ENCODE data around the gene ZNF487. TPM values are rescaled to one million over a fixed set of nuclear protein-coding genes. Genes with fewer than 3 reads are reported as not detected.

ZNF487 gene
- total and polyA plus RNA-seq, 2 experiments from 2014 or later = 2.9 to 4.6 TPM

DNA sequence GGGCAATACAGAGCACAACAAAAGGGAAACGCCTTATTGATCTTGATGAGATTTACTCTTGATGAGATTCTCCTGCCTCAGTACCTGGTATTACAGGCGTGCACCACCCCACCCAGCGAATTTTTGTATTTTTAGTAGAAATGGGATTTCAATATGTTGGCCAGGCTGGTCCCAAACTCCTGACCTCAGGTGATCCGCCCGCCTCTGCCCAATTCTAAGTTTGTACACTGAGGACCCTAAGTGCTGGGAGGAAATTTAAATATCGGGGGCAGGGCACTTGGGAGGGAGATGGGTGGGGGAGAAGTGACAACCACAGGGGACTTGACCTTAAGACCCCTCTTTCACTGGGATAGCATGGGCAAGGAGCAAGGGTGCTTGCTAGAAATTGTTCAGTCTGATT is 42.0 kb upstream of the ZNF487 start:
- peaks cover 63% of the 10 kb centered on the region for H4K20me1 ChIP-seq (replicated peaks; ENCODE audit: insufficient read depth)
- H3K4me1 ChIP-seq (ENCODE audit: insufficient read depth) = peaks cover 31% of the 10 kb centered on the region
- H3K4me1 Mint-ChIP-seq = peaks cover 50% of the 10 kb centered on the region
- H2AFZ ChIP-seq = no peak overlapping the region
- no peak for DNase-seq (ENCODE audit: low spot score)
- H3F3A ChIP-seq (replicated peaks; ENCODE audit: low read depth) = peaks cover 38% of the 10 kb centered on the region; the same call in 1 of the 2 replicates
- H3K4me3 Mint-ChIP-seq = peak overlapping the region; percentile 93
- peaks cover 50% of the 10 kb centered on the region for H3K36me3 ChIP-seq (ENCODE audit: insufficient read depth)
- H3K4me3 ChIP-seq = peak overlapping the region; percentile 99
- no peaks in the 10 kb centered on the region for H3K27me3 ChIP-seq (ENCODE audit: insufficient read depth)
- peaks cover 82% of the 10 kb centered on the region for H3K36me3 Mint-ChIP-seq (ENCODE audit: low read depth)
- TF ChIP-seq NANOG (IDR thresholded peaks at IDR 0.05; ENCODE audit: borderline replicate concordance) (no peak), ZNF114 (CRISPR knock-in tag; IDR thresholded peaks at IDR 0.05) (no peak), STAT1 (IDR thresholded peaks at IDR 0.05; ENCODE audit: unreplicated experiment) (no peak), ZNF331 (CRISPR knock-in tag; IDR thresholded peaks at IDR 0.05; ENCODE audit: low read depth) (no peak), JUNB (IDR thresholded peaks at IDR 0.05; ENCODE audit: unreplicated experiment) (no peak), EZH2 (IDR thresholded peaks at IDR 0.05; ENCODE audit: low read depth, unreplicated experiment) (no peak), CREB1 (CRISPR knock-in tag; IDR thresholded peaks at IDR 0.05; ENCODE audit: low read depth) (no peak), EZH2phosphoT487 (IDR thresholded peaks at IDR 0.05; ENCODE audit: unreplicated experiment) (no peak), POLR2AphosphoS5 (IDR thresholded peaks at IDR 0.05; ENCODE audit: low read depth) (no peak)
- TF ChIP-seq, protein P1, sequence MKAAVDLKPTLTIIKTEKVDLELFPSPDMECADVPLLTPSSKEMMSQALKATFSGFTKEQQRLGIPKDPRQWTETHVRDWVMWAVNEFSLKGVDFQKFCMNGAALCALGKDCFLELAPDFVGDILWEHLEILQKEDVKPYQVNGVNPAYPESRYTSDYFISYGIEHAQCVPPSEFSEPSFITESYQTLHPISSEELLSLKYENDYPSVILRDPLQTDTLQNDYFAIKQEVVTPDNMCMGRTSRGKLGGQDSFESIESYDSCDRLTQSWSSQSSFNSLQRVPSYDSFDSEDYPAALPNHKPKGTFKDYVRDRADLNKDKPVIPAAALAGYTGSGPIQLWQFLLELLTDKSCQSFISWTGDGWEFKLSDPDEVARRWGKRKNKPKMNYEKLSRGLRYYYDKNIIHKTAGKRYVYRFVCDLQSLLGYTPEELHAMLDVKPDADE (IDR thresholded peaks at IDR 0.05) = no peak
- TF ChIP-seq, protein P2, sequence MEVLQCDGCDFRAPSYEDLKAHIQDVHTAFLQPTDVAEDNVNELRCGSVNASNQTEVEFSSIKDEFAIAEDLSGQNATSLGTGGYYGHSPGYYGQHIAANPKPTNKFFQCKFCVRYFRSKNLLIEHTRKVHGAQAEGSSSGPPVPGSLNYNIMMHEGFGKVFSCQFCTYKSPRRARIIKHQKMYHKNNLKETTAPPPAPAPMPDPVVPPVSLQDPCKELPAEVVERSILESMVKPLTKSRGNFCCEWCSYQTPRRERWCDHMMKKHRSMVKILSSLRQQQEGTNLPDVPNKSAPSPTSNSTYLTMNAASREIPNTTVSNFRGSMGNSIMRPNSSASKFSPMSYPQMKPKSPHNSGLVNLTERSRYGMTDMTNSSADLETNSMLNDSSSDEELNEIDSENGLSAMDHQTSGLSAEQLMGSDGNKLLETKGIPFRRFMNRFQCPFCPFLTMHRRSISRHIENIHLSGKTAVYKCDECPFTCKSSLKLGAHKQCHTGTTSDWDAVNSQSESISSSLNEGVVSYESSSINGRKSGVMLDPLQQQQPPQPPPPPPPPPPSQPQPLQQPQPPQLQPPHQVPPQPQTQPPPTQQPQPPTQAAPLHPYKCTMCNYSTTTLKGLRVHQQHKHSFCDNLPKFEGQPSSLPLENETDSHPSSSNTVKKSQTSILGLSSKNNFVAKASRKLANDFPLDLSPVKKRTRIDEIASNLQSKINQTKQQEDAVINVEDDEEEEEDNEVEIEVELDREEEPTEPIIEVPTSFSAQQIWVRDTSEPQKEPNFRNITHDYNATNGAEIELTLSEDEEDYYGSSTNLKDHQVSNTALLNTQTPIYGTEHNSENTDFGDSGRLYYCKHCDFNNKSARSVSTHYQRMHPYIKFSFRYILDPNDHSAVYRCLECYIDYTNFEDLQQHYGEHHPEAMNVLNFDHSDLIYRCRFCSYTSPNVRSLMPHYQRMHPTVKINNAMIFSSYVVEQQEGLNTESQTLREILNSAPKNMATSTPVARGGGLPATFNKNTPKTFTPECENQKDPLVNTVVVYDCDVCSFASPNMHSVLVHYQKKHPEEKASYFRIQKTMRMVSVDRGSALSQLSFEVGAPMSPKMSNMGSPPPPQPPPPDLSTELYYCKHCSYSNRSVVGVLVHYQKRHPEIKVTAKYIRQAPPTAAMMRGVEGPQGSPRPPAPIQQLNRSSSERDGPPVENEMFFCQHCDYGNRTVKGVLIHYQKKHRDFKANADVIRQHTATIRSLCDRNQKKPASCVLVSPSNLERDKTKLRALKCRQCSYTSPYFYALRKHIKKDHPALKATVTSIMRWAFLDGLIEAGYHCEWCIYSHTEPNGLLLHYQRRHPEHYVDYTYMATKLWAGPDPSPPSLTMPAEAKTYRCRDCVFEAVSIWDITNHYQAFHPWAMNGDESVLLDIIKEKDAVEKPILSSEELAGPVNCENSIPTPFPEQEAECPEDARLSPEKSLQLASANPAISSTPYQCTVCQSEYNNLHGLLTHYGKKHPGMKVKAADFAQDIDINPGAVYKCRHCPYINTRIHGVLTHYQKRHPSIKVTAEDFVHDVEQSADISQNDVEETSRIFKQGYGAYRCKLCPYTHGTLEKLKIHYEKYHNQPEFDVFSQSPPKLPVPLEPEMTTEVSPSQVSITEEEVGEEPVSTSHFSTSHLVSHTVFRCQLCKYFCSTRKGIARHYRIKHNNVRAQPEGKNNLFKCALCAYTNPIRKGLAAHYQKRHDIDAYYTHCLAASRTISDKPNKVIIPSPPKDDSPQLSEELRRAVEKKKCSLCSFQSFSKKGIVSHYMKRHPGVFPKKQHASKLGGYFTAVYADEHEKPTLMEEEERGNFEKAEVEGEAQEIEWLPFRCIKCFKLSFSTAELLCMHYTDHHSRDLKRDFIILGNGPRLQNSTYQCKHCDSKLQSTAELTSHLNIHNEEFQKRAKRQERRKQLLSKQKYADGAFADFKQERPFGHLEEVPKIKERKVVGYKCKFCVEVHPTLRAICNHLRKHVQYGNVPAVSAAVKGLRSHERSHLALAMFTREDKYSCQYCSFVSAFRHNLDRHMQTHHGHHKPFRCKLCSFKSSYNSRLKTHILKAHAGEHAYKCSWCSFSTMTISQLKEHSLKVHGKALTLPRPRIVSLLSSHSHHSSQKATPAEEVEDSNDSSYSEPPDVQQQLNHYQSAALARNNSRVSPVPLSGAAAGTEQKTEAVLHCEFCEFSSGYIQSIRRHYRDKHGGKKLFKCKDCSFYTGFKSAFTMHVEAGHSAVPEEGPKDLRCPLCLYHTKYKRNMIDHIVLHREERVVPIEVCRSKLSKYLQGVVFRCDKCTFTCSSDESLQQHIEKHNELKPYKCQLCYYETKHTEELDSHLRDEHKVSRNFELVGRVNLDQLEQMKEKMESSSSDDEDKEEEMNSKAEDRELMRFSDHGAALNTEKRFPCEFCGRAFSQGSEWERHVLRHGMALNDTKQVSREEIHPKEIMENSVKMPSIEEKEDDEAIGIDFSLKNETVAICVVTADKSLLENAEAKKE (CRISPR knock-in tag; IDR thresholded peaks at IDR 0.05) = no peak
- TF ChIP-seq, protein P3, sequence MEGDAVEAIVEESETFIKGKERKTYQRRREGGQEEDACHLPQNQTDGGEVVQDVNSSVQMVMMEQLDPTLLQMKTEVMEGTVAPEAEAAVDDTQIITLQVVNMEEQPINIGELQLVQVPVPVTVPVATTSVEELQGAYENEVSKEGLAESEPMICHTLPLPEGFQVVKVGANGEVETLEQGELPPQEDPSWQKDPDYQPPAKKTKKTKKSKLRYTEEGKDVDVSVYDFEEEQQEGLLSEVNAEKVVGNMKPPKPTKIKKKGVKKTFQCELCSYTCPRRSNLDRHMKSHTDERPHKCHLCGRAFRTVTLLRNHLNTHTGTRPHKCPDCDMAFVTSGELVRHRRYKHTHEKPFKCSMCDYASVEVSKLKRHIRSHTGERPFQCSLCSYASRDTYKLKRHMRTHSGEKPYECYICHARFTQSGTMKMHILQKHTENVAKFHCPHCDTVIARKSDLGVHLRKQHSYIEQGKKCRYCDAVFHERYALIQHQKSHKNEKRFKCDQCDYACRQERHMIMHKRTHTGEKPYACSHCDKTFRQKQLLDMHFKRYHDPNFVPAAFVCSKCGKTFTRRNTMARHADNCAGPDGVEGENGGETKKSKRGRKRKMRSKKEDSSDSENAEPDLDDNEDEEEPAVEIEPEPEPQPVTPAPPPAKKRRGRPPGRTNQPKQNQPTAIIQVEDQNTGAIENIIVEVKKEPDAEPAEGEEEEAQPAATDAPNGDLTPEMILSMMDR (conservative IDR thresholded peaks at IDR 0.05; ENCODE audit: low read depth in 2 of 2) = no peak
- H3K9me3 Mint-ChIP-seq = no peaks in the 10 kb centered on the region; the same call in 2 of the 3 replicates
- H3K27ac Mint-ChIP-seq = peak overlapping the region; percentile 66; the same call in 1 of the 2 replicates
- no peak for ATAC-seq
- no peaks in the 10 kb centered on the region for H3K9me2 ChIP-seq (ENCODE audit: insufficient read depth)
- H3K79me2 ChIP-seq (replicated peaks; ENCODE audit: insufficient read depth) = peaks cover 93% of the 10 kb centered on the region
- peak overlapping the region; percentile 23 for H3K27ac ChIP-seq (ENCODE audit: low read depth)
- peak overlapping the region; percentile 97 for H3K4me2 ChIP-seq
- peaks cover 20% of the 10 kb centered on the region for H3K27me3 Mint-ChIP-seq (ENCODE audit: insufficient read depth, low read depth, poor library complexity)

Measured in GM23338 (cell line).